Measurements from ENCODE around the gene KYNU.

DNA sequence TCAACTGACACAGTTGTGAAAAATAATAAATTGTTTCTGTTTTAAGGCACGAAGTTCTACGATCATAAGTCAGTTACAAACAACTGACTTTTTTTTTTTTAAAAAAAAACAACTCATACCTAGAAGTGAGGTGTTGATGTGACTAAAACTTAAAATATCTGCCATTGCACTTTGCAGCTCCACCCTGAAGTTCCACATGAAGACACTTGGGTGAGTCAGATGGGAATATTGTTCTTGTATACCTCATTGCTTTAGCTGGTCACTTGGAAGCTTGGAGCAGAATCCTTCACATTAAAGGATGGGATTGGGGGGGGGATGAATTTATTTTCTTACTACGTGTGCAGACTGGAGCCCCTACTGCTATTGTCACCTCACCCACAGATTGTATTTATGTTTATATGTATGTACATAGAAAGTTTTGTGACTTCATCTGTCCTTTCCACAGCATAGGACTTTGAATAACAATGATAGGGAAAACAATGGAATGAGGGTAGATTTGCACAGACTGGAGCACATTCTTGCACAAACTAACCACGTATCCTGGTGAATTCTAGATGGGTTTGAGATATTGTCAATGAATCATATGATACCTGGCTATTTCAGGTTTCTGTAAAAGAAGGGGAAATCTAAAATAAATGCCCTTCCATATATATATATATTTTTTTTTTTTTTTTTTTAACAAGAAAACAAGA lies 193.9 kb downstream of the KYNU start:
- no peak for TF ChIP-seq ZNF792 (tag by site-specific recombination; IDR thresholded peaks at IDR 0.05)
- no peak for TF ChIP-seq ZNF274 (IDR thresholded peaks at IDR 0.05; ENCODE audit: low read length)
- TF ChIP-seq ZNF274 (tag by site-specific recombination; IDR thresholded peaks at IDR 0.05; ENCODE audit: borderline replicate concordance), result no peak
- no peak for TF ChIP-seq CTCF (tag by site-specific recombination; IDR thresholded peaks at IDR 0.05)

Measured in HEK293 (cell line).